Measurements from ENCODE around the gene GGTA1.
A peak's percentile ranks its signal among the peaks of the same experiment; 100 is the strongest.
"Not testable (repeated sequence)": the region's sequence is repeated elsewhere in the genome, so short reads cannot be mapped to it uniquely, and the experiment has no call there.

Gene GGTA1

GRCh38 chr9:121529237-121529987 is 29.8 kb upstream of the GGTA1 start:
- Histone ChIP-seq H3K4me3 (ENCODE audit: low read depth in 1 of 5, low read length in 5 of 5) (peak overlapping the region in 1 of 5 donors; percentile 20), H3K9ac (ENCODE audit: low read length in 5 of 5) (no peak overlapping the region), H3K4me1 (ENCODE audit: control insufficient read depth in 5 of 5, insufficient read depth in 5 of 5, low read length in 5 of 5) (peaks cover 7 to 18% (median 13%) of the 10 kb centered on the region in 5 donors), H3K27me3 (ENCODE audit: control insufficient read depth in 5 of 5, insufficient read depth in 4 of 5, low read length in 5 of 5) (no peaks in the 10 kb centered on the region), H3K9me3 (ENCODE audit: control insufficient read depth in 5 of 5, low read length in 5 of 5) (no peaks in the 10 kb centered on the region), H3K36me3 (ENCODE audit: control insufficient read depth in 5 of 5, insufficient read depth in 5 of 5, low read length in 5 of 5) (no peaks in the 10 kb centered on the region), H3K27ac (ENCODE audit: low read depth, low read length) (peak overlapping the region; percentile 4)

GRCh38 chr9:121528642-121529041 is 29.0 kb upstream of the GGTA1 start:
- Histone ChIP-seq H3K4me1 (ENCODE audit: control insufficient read depth in 5 of 5, insufficient read depth in 5 of 5, low read length in 5 of 5) (peaks cover 7 to 18% (median 13%) of the 10 kb centered on the region in 5 donors), H3K4me3 (ENCODE audit: low read depth in 1 of 5, low read length in 5 of 5) (no peak overlapping the region), H3K27ac (ENCODE audit: low read depth, low read length) (no peak overlapping the region), H3K27me3 (ENCODE audit: control insufficient read depth in 5 of 5, insufficient read depth in 4 of 5, low read length in 5 of 5) (no peaks in the 10 kb centered on the region), H3K9ac (ENCODE audit: low read length in 5 of 5) (no peak overlapping the region), H3K36me3 (ENCODE audit: control insufficient read depth in 5 of 5, insufficient read depth in 5 of 5, low read length in 5 of 5) (no peaks in the 10 kb centered on the region), H3K9me3 (ENCODE audit: control insufficient read depth in 5 of 5, low read length in 5 of 5) (no peaks in the 10 kb centered on the region)

GRCh38 chr9:121527371-121527770 is 27.7 kb upstream of the GGTA1 start:
- H3K36me3 ChIP-seq (ENCODE audit: control insufficient read depth in 5 of 5, insufficient read depth in 5 of 5, low read length in 5 of 5): no peaks in the 10 kb centered on the region
- H3K4me1 ChIP-seq (ENCODE audit: control insufficient read depth in 5 of 5, insufficient read depth in 5 of 5, low read length in 5 of 5): peaks cover 7 to 15% (median 13%) of the 10 kb centered on the region in 5 donors
- no peaks in the 10 kb centered on the region for H3K9me3 ChIP-seq (ENCODE audit: control insufficient read depth in 5 of 5, low read length in 5 of 5)
- no peak overlapping the region for H3K27ac ChIP-seq (ENCODE audit: low read depth, low read length)
- H3K9ac ChIP-seq (ENCODE audit: low read length in 5 of 5): no peak overlapping the region
- H3K4me3 ChIP-seq (ENCODE audit: low read depth in 1 of 5, low read length in 5 of 5): no peak overlapping the region
- H3K27me3 ChIP-seq (ENCODE audit: control insufficient read depth in 5 of 5, insufficient read depth in 4 of 5, low read length in 5 of 5): no peaks in the 10 kb centered on the region

- H3K4me1 ChIP-seq (ENCODE audit: control insufficient read depth in 5 of 5, insufficient read depth in 5 of 5, low read length in 5 of 5); H3K27me3 ChIP-seq (ENCODE audit: control insufficient read depth in 5 of 5, insufficient read depth in 4 of 5, low read length in 5 of 5); H3K9ac ChIP-seq (ENCODE audit: low read length in 5 of 5); H3K4me3 ChIP-seq (ENCODE audit: low read depth in 1 of 5, low read length in 5 of 5); H3K9me3 ChIP-seq (ENCODE audit: control insufficient read depth in 5 of 5, low read length in 5 of 5); H3K27ac ChIP-seq (ENCODE audit: low read depth, low read length); H3K36me3 ChIP-seq (ENCODE audit: control insufficient read depth in 5 of 5, insufficient read depth in 5 of 5, low read length in 5 of 5): not testable (repeated sequence)
Observed at GRCh38 chr9:121519688-121520087, 20.0 kb upstream of the GGTA1 start.

GRCh38 chr9:121518634-121519033 is 19.0 kb upstream of the GGTA1 start:
- H3K4me3 ChIP-seq (ENCODE audit: low read depth in 1 of 5, low read length in 5 of 5): no peak overlapping the region
- H3K36me3 ChIP-seq (ENCODE audit: control insufficient read depth in 5 of 5, insufficient read depth in 5 of 5, low read length in 5 of 5): no peaks in the 10 kb centered on the region
- no peak overlapping the region for H3K27ac ChIP-seq (ENCODE audit: low read depth, low read length)
- H3K9ac ChIP-seq (ENCODE audit: low read length in 5 of 5): no peak overlapping the region
- H3K4me1 ChIP-seq (ENCODE audit: control insufficient read depth in 5 of 5, insufficient read depth in 5 of 5, low read length in 5 of 5): no peaks in the 10 kb centered on the region
- H3K27me3 ChIP-seq (ENCODE audit: control insufficient read depth in 5 of 5, insufficient read depth in 4 of 5, low read length in 5 of 5): no peaks in the 10 kb centered on the region
- H3K9me3 ChIP-seq (ENCODE audit: control insufficient read depth in 5 of 5, low read length in 5 of 5): no peaks in the 10 kb centered on the region

GRCh38 chr9:121513166-121513565 is 13.5 kb upstream of the GGTA1 start:
- not testable (repeated sequence) for H3K9me3 ChIP-seq (ENCODE audit: control insufficient read depth in 5 of 5, low read length in 5 of 5); H3K4me3 ChIP-seq (ENCODE audit: low read depth in 1 of 5, low read length in 5 of 5); H3K27me3 ChIP-seq (ENCODE audit: control insufficient read depth in 5 of 5, insufficient read depth in 4 of 5, low read length in 5 of 5); H3K27ac ChIP-seq (ENCODE audit: low read depth, low read length); H3K9ac ChIP-seq (ENCODE audit: low read length in 5 of 5); H3K36me3 ChIP-seq (ENCODE audit: control insufficient read depth in 5 of 5, insufficient read depth in 5 of 5, low read length in 5 of 5)
- H3K4me1 ChIP-seq (ENCODE audit: control insufficient read depth in 5 of 5, insufficient read depth in 5 of 5, low read length in 5 of 5): peaks cover 0 to 17% (median 7%) of the 10 kb centered on the region in 5 donors

- Histone ChIP-seq H3K4me1 (ENCODE audit: control insufficient read depth in 5 of 5, insufficient read depth in 5 of 5, low read length in 5 of 5) (peaks cover 0 to 32% (median 7%) of the 10 kb centered on the region in 5 donors), H3K27ac (ENCODE audit: low read depth, low read length) (no peak overlapping the region), H3K9ac (ENCODE audit: low read length in 5 of 5) (no peak overlapping the region), H3K4me3 (ENCODE audit: low read depth in 1 of 5, low read length in 5 of 5) (peak overlapping the region in 1 of 5 donors; percentile 1), H3K36me3 (ENCODE audit: control insufficient read depth in 5 of 5, insufficient read depth in 5 of 5, low read length in 5 of 5) (no peaks in the 10 kb centered on the region), H3K27me3 (ENCODE audit: control insufficient read depth in 5 of 5, insufficient read depth in 4 of 5, low read length in 5 of 5) (peaks cover 0 to 5% (median 0%) of the 10 kb centered on the region in 5 donors), H3K9me3 (ENCODE audit: control insufficient read depth in 5 of 5, low read length in 5 of 5) (no peaks in the 10 kb centered on the region)
Observed at GRCh38 chr9:121510766-121511550, 11.3 kb upstream of the GGTA1 start.

- Histone ChIP-seq H3K4me3 (ENCODE audit: low read depth in 1 of 5, low read length in 5 of 5) (no peak overlapping the region), H3K9me3 (ENCODE audit: control insufficient read depth in 5 of 5, low read length in 5 of 5) (no peaks in the 10 kb centered on the region), H3K9ac (ENCODE audit: low read length in 5 of 5) (no peak overlapping the region), H3K27ac (ENCODE audit: low read depth, low read length) (no peak overlapping the region), H3K27me3 (ENCODE audit: control insufficient read depth in 5 of 5, insufficient read depth in 4 of 5, low read length in 5 of 5) (peaks cover 0 to 5% (median 0%) of the 10 kb centered on the region in 5 donors), H3K4me1 (ENCODE audit: control insufficient read depth in 5 of 5, insufficient read depth in 5 of 5, low read length in 5 of 5) (peaks cover 0 to 35% (median 10%) of the 10 kb centered on the region in 5 donors), H3K36me3 (ENCODE audit: control insufficient read depth in 5 of 5, insufficient read depth in 5 of 5, low read length in 5 of 5) (no peaks in the 10 kb centered on the region)
Observed at GRCh38 chr9:121509180-121509579, 9.5 kb upstream of the GGTA1 start.

GRCh38 chr9:121508415-121508814 is 8.8 kb upstream of the GGTA1 start:
- no peak overlapping the region for H3K27ac ChIP-seq (ENCODE audit: low read depth, low read length)
- H3K27me3 ChIP-seq (ENCODE audit: control insufficient read depth in 5 of 5, insufficient read depth in 4 of 5, low read length in 5 of 5): peaks cover 0 to 7% (median 0%) of the 10 kb centered on the region in 5 donors
- peaks cover 0 to 40% (median 15%) of the 10 kb centered on the region in 5 donors for H3K4me1 ChIP-seq (ENCODE audit: control insufficient read depth in 5 of 5, insufficient read depth in 5 of 5, low read length in 5 of 5)
- no peaks in the 10 kb centered on the region for H3K36me3 ChIP-seq (ENCODE audit: control insufficient read depth in 5 of 5, insufficient read depth in 5 of 5, low read length in 5 of 5)
- H3K4me3 ChIP-seq (ENCODE audit: low read depth in 1 of 5, low read length in 5 of 5): no peak overlapping the region
- no peaks in the 10 kb centered on the region for H3K9me3 ChIP-seq (ENCODE audit: control insufficient read depth in 5 of 5, low read length in 5 of 5)
- no peak overlapping the region for H3K9ac ChIP-seq (ENCODE audit: low read length in 5 of 5)
